Measurements from ENCODE around the gene AKR1C2.
"Not testable (repeated sequence)": the region's sequence is repeated elsewhere in the genome, so short reads cannot be mapped to it uniquely, and the experiment has no call there.

DNA sequence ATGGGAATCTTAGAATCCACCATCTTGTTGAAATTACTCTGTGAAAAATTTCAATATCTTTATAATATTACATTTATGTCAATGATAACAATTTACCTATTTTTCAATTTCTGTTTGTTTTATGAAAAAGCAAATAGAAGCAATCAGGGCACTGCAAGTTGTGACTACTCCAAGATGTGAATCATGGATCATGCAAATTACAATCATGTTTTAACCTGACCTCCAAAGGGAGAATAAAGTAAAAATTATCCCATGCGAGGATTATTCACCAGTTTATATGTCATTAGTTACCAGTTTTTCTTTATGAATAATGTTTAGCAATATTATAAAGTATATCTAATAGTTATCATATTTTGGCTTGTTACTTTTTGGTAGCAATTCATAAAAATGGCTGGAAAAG is 41.3 kb downstream of the AKR1C2 start:
- TF ChIP-seq, protein P1, sequence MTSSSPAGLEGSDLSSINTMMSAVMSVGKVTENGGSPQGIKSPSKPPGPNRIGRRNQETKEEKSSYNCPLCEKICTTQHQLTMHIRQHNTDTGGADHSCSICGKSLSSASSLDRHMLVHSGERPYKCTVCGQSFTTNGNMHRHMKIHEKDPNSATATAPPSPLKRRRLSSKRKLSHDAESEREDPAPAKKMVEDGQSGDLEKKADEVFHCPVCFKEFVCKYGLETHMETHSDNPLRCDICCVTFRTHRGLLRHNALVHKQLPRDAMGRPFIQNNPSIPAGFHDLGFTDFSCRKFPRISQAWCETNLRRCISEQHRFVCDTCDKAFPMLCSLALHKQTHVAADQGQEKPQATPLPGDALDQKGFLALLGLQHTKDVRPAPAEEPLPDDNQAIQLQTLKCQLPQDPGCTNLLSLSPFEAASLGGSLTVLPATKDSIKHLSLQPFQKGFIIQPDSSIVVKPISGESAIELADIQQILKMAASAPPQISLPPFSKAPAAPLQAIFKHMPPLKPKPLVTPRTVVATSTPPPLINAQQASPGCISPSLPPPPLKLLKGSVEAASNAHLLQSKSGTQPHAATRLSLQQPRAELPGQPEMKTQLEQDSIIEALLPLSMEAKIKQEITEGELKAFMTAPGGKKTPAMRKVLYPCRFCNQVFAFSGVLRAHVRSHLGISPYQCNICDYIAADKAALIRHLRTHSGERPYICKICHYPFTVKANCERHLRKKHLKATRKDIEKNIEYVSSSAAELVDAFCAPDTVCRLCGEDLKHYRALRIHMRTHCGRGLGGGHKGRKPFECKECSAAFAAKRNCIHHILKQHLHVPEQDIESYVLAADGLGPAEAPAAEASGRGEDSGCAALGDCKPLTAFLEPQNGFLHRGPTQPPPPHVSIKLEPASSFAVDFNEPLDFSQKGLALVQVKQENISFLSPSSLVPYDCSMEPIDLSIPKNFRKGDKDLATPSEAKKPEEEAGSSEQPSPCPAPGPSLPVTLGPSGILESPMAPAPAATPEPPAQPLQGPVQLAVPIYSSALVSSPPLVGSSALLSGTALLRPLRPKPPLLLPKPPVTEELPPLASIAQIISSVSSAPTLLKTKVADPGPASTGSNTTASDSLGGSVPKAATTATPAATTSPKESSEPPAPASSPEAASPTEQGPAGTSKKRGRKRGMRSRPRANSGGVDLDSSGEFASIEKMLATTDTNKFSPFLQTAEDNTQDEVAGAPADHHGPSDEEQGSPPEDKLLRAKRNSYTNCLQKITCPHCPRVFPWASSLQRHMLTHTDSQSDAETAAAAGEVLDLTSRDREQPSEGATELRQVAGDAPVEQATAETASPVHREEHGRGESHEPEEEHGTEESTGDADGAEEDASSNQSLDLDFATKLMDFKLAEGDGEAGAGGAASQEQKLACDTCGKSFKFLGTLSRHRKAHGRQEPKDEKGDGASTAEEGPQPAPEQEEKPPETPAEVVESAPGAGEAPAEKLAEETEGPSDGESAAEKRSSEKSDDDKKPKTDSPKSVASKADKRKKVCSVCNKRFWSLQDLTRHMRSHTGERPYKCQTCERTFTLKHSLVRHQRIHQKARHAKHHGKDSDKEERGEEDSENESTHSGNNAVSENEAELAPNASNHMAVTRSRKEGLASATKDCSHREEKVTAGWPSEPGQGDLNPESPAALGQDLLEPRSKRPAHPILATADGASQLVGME (CRISPR knock-in tag; IDR thresholded peaks at IDR 0.05), result not testable (repeated sequence)
- TF ChIP-seq BHLHE40 (IDR thresholded peaks at IDR 0.05; ENCODE audit: low read length); CCAR2 (IDR thresholded peaks at IDR 0.05; ENCODE audit: low read depth, low read length); RAD21 (CRISPR knock-in tag; conservative IDR thresholded peaks at IDR 0.05 in 1 of 2, IDR thresholded peaks at IDR 0.05 in 1 of 2); MYC (IDR thresholded peaks at IDR 0.05; ENCODE audit: low read depth, low read length); MYC (CRISPR knock-in tag; IDR thresholded peaks at IDR 0.05; ENCODE audit: borderline replicate concordance, low read depth): not testable (repeated sequence)

Data from K562 (cell line).